ENCODE data around the gene SPIRE1.

DNA sequence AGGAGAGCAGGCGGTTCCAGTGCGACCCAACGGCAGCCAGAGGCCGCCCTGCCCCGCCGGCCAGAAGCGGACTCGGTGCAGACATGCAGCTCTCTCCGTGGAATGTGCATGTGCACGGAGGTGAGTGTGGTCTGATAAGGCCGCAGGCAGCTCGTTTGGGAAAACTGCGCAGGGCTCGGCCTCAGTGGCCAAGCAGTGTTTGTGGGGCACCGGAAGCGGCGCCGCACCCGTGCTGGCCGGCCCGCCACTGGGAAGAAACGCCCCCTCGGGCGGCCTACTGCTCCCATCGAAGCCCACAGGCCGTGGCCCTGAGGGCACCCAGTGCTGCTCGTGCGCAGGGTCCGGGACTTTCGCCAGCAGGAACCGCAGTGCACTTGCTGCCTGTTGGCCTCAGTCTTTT lies 225.0 kb downstream of the SPIRE1 start:
- TF ChIP-seq, protein P1, sequence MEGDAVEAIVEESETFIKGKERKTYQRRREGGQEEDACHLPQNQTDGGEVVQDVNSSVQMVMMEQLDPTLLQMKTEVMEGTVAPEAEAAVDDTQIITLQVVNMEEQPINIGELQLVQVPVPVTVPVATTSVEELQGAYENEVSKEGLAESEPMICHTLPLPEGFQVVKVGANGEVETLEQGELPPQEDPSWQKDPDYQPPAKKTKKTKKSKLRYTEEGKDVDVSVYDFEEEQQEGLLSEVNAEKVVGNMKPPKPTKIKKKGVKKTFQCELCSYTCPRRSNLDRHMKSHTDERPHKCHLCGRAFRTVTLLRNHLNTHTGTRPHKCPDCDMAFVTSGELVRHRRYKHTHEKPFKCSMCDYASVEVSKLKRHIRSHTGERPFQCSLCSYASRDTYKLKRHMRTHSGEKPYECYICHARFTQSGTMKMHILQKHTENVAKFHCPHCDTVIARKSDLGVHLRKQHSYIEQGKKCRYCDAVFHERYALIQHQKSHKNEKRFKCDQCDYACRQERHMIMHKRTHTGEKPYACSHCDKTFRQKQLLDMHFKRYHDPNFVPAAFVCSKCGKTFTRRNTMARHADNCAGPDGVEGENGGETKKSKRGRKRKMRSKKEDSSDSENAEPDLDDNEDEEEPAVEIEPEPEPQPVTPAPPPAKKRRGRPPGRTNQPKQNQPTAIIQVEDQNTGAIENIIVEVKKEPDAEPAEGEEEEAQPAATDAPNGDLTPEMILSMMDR (IDR thresholded peaks at IDR 0.05; ENCODE audit: low read length), result no peak
- TF ChIP-seq EZH2 (IDR thresholded peaks at IDR 0.05; ENCODE audit: borderline replicate concordance, low read length), result no peak
